IMR-90 (cell line): Measurements from ENCODE around the gene TRIM47. TPM values are rescaled to one million over a fixed set of nuclear protein-coding genes. Genes with fewer than 3 reads are reported as not detected.

Source experiments
- ATAC-seq: fragments of 200-7000 bp; cut with Tn5 transposase; 2 replicates; pipeline ENCODE4 v1.9.1; 2020; ENCODE audit warnings: low read depth, mild to moderate bottlenecking, moderate library complexity
- BruUV-seq: library from RNA; stranded (reverse); fragments of 400-500 nt; replicated peaks from 2 replicates; lab custom pipeline; 2021; lab: Mats Ljungman, UMichigan
- CTCF ChIA-PET: fragments of 300-600 bp; formaldehyde crosslinking; extraction: SDS; loops from one replicate; lab custom pipeline; 2021; ENCODE audit warnings: antibody characterized with exemption; lab: Yijun Ruan, JAX
- POLR2A ChIA-PET: fragments of 300-600 bp; sonication (Branson Sonifier 250); formaldehyde crosslinking; loops from one replicate; lab custom pipeline; 2022; ENCODE audit warnings: antibody characterized with exemption; ENCODE audit not compliant: unreplicated experiment; lab: Charles Lee
- DNase-seq: peaks from one replicate; pipeline ENCODE4 v3.0.0; 2013
- H2AFZ ChIP-seq: replicated peaks from 2 replicates; pipeline ENCODE3; 2013; ENCODE audit warnings: low read length, mild to moderate bottlenecking; ENCODE audit not compliant: poor library complexity
- H2AK5ac ChIP-seq: 2 replicates; pipeline ENCODE4 v1.6.1; 2013; ENCODE audit warnings: low read depth, low read length, inconsistent platforms
- H2AK9ac ChIP-seq: replicated peaks from 2 replicates; pipeline ENCODE3; 2013; ENCODE audit warnings: mild to moderate bottlenecking, low read depth, low read length, moderate library complexity; ENCODE audit not compliant: poor library complexity
- H2BK120ac ChIP-seq: 2 replicates; pipeline ENCODE4 v1.6.1; 2013; ENCODE audit warnings: low read depth, low read length, inconsistent platforms
- H2BK15ac ChIP-seq: 3 replicates; pipeline ENCODE4 v1.6.1; 2013; ENCODE audit warnings: low read depth, low read length, inconsistent platforms
- H2BK20ac ChIP-seq: 2 replicates; pipeline ENCODE4 v1.6.1; 2013; ENCODE audit warnings: low read depth, mild to moderate bottlenecking, inconsistent platforms, low read length, moderate library complexity
- H2BK5ac ChIP-seq: 2 replicates; pipeline ENCODE4 v1.6.1; 2013; ENCODE audit warnings: mild to moderate bottlenecking, low read depth, low read length, inconsistent platforms; ENCODE audit not compliant: poor library complexity, severe bottlenecking
- H3K14ac ChIP-seq: replicated peaks from 2 replicates; pipeline ENCODE4 v1.6.1; 2013; ENCODE audit warnings: low read depth, low read length, inconsistent platforms
- H3K18ac ChIP-seq: 2 replicates; pipeline ENCODE4 v1.6.1; 2013; ENCODE audit warnings: low read depth, low read length, control low read depth
- H3K23ac ChIP-seq: 2 replicates; pipeline ENCODE4 v1.6.1; 2013; ENCODE audit warnings: low read depth, low read length, inconsistent platforms
- H3K27ac ChIP-seq: 2 replicates; pipeline ENCODE4 v1.5.1; 2013; ENCODE audit warnings: mild to moderate bottlenecking, control low read depth, low read length; ENCODE audit not compliant: insufficient read depth
- H3K27me3 ChIP-seq: 2 replicates; pipeline ENCODE4 v1.6.1; 2013; ENCODE audit warnings: low read length; ENCODE audit not compliant: control insufficient read depth, insufficient read depth
- H3K36me3 ChIP-seq: 2 replicates; pipeline ENCODE4 v1.6.1; 2013; ENCODE audit warnings: low read length, mixed read lengths; ENCODE audit not compliant: control insufficient read depth, insufficient read depth
- H3K4ac ChIP-seq: 2 replicates; pipeline ENCODE4 v1.6.1; 2013; ENCODE audit warnings: low read depth, low read length, inconsistent platforms
- H3K4me1 ChIP-seq: 2 replicates; pipeline ENCODE4 v1.6.1; 2013; ENCODE audit warnings: low read length, mixed read lengths; ENCODE audit not compliant: control insufficient read depth, insufficient read depth
- H3K4me2 ChIP-seq: 2 replicates; pipeline ENCODE4 v1.6.1; 2013; ENCODE audit warnings: low read depth, mild to moderate bottlenecking, control low read depth, low read length, moderate library complexity
- H3K4me3 ChIP-seq: 2 replicates; pipeline ENCODE4 v1.5.1; 2013; ENCODE audit warnings: low read depth, mild to moderate bottlenecking, control low read depth, low read length, moderate library complexity; ENCODE audit not compliant: insufficient read depth
- H3K56ac ChIP-seq: 2 replicates; pipeline ENCODE4 v1.6.1; 2013; ENCODE audit warnings: low read length, inconsistent platforms; ENCODE audit not compliant: insufficient read depth; ENCODE audit errors: extremely low read depth
- H3K79me1 ChIP-seq, 2 experiments: 2 replicates each; pipeline ENCODE4 v1.6.1; 2013; ENCODE audit warnings: low read length in 2 of 2, inconsistent platforms in 1 of 2, low read depth in 1 of 2
- H3K9ac ChIP-seq: 2 replicates; pipeline ENCODE4 v1.6.1; 2013; ENCODE audit warnings: low read depth, low read length, control low read depth
- H3K9me1 ChIP-seq: 2 replicates; pipeline ENCODE4 v1.6.1; 2013; ENCODE audit warnings: low read length, inconsistent platforms; ENCODE audit not compliant: insufficient read depth
- H3K9me3 ChIP-seq: 2 replicates; pipeline ENCODE4 v1.6.1; 2013; ENCODE audit warnings: low read length; ENCODE audit not compliant: control insufficient read depth, insufficient read depth
- H4K20me1 ChIP-seq: 2 replicates; pipeline ENCODE4 v1.6.1; 2013; ENCODE audit warnings: low read length, inconsistent platforms; ENCODE audit not compliant: insufficient read depth
- H4K5ac ChIP-seq: 2 replicates; pipeline ENCODE4 v1.6.1; 2013; ENCODE audit warnings: mild to moderate bottlenecking, low read depth, low read length, control low read depth
- H4K8ac ChIP-seq, 2 experiments: 2 replicates each; pipeline ENCODE4 v1.6.1; 2013; ENCODE audit warnings: low read depth in 2 of 2, low read length in 2 of 2, control low read depth in 1 of 2, inconsistent platforms in 1 of 2
- H4K91ac ChIP-seq: 2 replicates; pipeline ENCODE4 v1.6.1; 2013; ENCODE audit warnings: low read depth, low read length, inconsistent platforms; ENCODE audit not compliant: insufficient read depth
- CHD1 ChIP-seq: IDR thresholded peaks from 2 replicates; pipeline ENCODE4 v1.6.1; 2012; ENCODE audit warnings: low read depth, low read length, improper control_type of control experiment
- CTCF ChIP-seq: conservative IDR thresholded peaks from 2 replicates; pipeline ENCODE4 v1.5.1; 2012; ENCODE audit warnings: mild to moderate bottlenecking, low read depth, low read length, improper control_type of control experiment
- ELK1 ChIP-seq: fragments of 150-350 bp; IDR thresholded peaks from 2 replicates; pipeline ENCODE4 v1.6.1; 2016; ENCODE audit warnings: low read depth, mild to moderate bottlenecking, low read length, moderate library complexity, borderline replicate concordance
- MXI1 ChIP-seq: IDR thresholded peaks from 2 replicates; pipeline ENCODE4 v1.6.1; 2012; ENCODE audit warnings: low read depth, mild to moderate bottlenecking, low read length, moderate library complexity, borderline replicate concordance
- RAD21 ChIP-seq: IDR thresholded peaks from 2 replicates; pipeline ENCODE4 v1.6.1; 2012; ENCODE audit warnings: low read length, improper control_type of control experiment
- RCOR1 ChIP-seq: IDR thresholded peaks from 2 replicates; pipeline ENCODE4 v1.6.1; 2012; ENCODE audit warnings: mild to moderate bottlenecking, low read length, improper control_type of control experiment; ENCODE audit not compliant: insufficient replicate concordance
- RFX5 ChIP-seq: IDR thresholded peaks from 2 replicates; pipeline ENCODE4 v1.8.0; 2012; ENCODE audit warnings: low read depth, mild to moderate bottlenecking, low read length, moderate library complexity
- SMC3 ChIP-seq: fragments of 150-350 bp; IDR thresholded peaks from 2 replicates; pipeline ENCODE4 v1.6.1; 2016; ENCODE audit warnings: low read depth, mild to moderate bottlenecking, antibody characterized with exemption, low read length, moderate library complexity
- WGBS, 2 experiments: methylation state at CpG; one replicate each; pipeline versions ENCODE4 v1.1.5 to v1.1.7; 2013; ENCODE audit warnings: missing lambda C conversion rate in 2 of 2; ENCODE audit not compliant: insufficient read length in 1 of 2; ENCODE audit errors: extremely low coverage in 2 of 2; 5-methylcytosine and 5-hydroxymethylcytosine counted together
- dilution Hi-C: fragments of 300-500 bp; cut with HindIII; formaldehyde crosslinking; loops from one replicate; pipeline ENCODE4 v1.14.3; 2018; ENCODE audit warnings: low sequenced_read_pairs; ENCODE audit not compliant: unreplicated experiment
- in situ Hi-C: fragments of 300-500 bp; cut with MboI; formaldehyde crosslinking; loops from 3 replicates; pipeline ENCODE4 v1.14.3; 2019; ENCODE audit warnings: low sequenced_read_pairs, inconsistent platforms, mixed read lengths
- intact Hi-C: fragments of 100-400 bp; cut with micrococcal nuclease; formaldehyde crosslinking; loops from 2 replicates; pipeline ENCODE4 v1.10.0; 2022
- polyA plus RNA-seq, 3 experiments: library from polyadenylated mRNA; depleted of rRNA; stranded (reverse); fragments of >200 nt; gene quantifications; 2 replicates each; pipeline ENCODE4 v1.2.3, GENCODE V29; 2012; ENCODE audit warnings: low replicate concordance in 1 of 3
- total RNA-seq: library from RNA; depleted of rRNA; stranded (reverse); fragments of >200 nt; gene quantifications from 2 replicates; pipeline ENCODE4 v1.2.3, GENCODE V29; 2012
- TF ChIP-seq, protein P1 (sequence below): fragments of 150-350 bp; IDR thresholded peaks from 2 replicates; pipeline ENCODE4 v1.6.1; 2017; ENCODE audit warnings: mild to moderate bottlenecking, antibody characterized with exemption, low read length, low read depth

Gene TRIM47
- total and polyA plus RNA-seq, 2 of the 4 experiments (the other 2 are of a cell fraction) = 1.4 to 7.5 TPM

GRCh38 chr17:75901727-75902126 lies 23.3 kb upstream of the TRIM47 start:
- Histone ChIP-seq H4K8ac (no peak overlapping the region), H3K14ac (no peak overlapping the region), H3K9me3 (no peaks in the 10 kb centered on the region), H3K9ac (no peak overlapping the region), H2AK9ac (no peak overlapping the region), H2AK5ac (no peak overlapping the region), H3K79me1 (peaks cover 10 to 30% of the 10 kb centered on the region in 2 experiments), H3K18ac (no peak overlapping the region), H2BK15ac (no peak overlapping the region), H3K4me2 (no peak overlapping the region), H2BK20ac (no peak overlapping the region), H3K23ac (no peak overlapping the region), H3K27ac (no peak overlapping the region), H4K20me1 (no peaks in the 10 kb centered on the region), H4K5ac (no peak overlapping the region), H3K4ac (no peak overlapping the region), H4K91ac (no peak overlapping the region), H3K36me3 (peaks cover 30% of the 10 kb centered on the region), H3K4me1 (peaks cover 5% of the 10 kb centered on the region), H3K9me1 (0 out of 2 replicates have a peak, but pooled peaks cover 6% of the 10 kb centered on the region), H3K4me3 (no peak overlapping the region), H3K56ac (no peak overlapping the region), H2AFZ (no peak overlapping the region), H2BK120ac (no peak overlapping the region), H3K27me3 (no peaks in the 10 kb centered on the region), H2BK5ac (no peak overlapping the region)
- in situ Hi-C loops (loop anchor here (10.0 kb wide), 1 partner anchor 383 kb away; no protein-coding TSS in a partner anchor), intact Hi-C loops (loop anchor here (10.0 kb wide), 1 partner anchor 173 kb away; the partner anchor contains the start of genes GALR2, SRP68 and ZACN), dilution Hi-C loops (no loop called here)
- 100% methylated on average over 1 of the region's 18 CpGs; no CpG with 5 or more reads in 1 of the 2 experiments for WGBS, 2 experiments
- ChIA-PET POLR2A (interaction anchor here (0.7 kb wide), 1 partner anchor 115 kb away, joined by 5 read pairs; no protein-coding TSS in a partner anchor), CTCF (no interaction called here)
- BruUV-seq = no TSS peak
- ATAC-seq (no peak), DNase-seq (no peak)
- TF ChIP-seq RFX5 (no peak), CTCF (no peak), ELK1 (no peak), MXI1 (no peak), RAD21 (no peak), RCOR1 (no peak), CHD1 (no peak), SMC3 (no peak)
- TF ChIP-seq, protein P1, sequence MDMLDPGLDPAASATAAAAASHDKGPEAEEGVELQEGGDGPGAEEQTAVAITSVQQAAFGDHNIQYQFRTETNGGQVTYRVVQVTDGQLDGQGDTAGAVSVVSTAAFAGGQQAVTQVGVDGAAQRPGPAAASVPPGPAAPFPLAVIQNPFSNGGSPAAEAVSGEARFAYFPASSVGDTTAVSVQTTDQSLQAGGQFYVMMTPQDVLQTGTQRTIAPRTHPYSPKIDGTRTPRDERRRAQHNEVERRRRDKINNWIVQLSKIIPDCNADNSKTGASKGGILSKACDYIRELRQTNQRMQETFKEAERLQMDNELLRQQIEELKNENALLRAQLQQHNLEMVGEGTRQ = no peak
